Lower leg skin (tissue), 3 donors: ENCODE measurements around the gene KCTD5.

ENCODE experiments used
- POLR2A ChIP-seq, 2 donors: fragments of 450-650 bp; IDR thresholded peaks; one replicate each; pipeline ENCODE4 v1.6.1; 2016 to 2017; ENCODE audit warnings: antibody characterized with exemption in 2 of 2, mild to moderate bottlenecking in 1 of 2, moderate library complexity in 1 of 2
- TF ChIP-seq, protein P1 (sequence below), 3 donors: fragments of 450-650 bp; IDR thresholded peaks; one replicate each; pipeline ENCODE4 v1.5.1; 2016; ENCODE audit warnings: antibody characterized with exemption in 3 of 3, mild to moderate bottlenecking in 3 of 3, moderate library complexity in 2 of 3

DNA sequence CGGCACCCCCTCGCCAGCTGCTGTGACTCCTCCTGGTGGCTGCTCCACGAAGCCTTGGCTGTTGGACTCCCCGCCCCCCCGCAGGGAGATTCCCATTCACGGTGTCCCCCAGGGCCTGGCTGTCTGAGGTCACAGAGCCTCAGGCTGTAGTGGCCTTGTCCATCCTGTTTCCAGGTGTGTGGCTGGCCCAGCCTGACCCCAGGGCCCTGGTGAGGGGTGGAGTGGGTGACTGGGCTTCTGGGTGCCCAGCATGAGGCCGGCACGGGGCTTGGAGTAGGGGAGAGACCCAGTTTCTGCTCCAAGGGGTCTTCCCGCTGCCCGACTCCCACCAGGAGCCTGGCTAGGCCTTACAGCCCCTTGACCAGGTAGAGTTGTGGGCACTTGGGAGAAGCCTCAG, 27.3 kb downstream of the KCTD5 start:
- no peak for TF ChIP-seq POLR2A (IDR thresholded peaks at IDR 0.05)
- TF ChIP-seq, protein P1, sequence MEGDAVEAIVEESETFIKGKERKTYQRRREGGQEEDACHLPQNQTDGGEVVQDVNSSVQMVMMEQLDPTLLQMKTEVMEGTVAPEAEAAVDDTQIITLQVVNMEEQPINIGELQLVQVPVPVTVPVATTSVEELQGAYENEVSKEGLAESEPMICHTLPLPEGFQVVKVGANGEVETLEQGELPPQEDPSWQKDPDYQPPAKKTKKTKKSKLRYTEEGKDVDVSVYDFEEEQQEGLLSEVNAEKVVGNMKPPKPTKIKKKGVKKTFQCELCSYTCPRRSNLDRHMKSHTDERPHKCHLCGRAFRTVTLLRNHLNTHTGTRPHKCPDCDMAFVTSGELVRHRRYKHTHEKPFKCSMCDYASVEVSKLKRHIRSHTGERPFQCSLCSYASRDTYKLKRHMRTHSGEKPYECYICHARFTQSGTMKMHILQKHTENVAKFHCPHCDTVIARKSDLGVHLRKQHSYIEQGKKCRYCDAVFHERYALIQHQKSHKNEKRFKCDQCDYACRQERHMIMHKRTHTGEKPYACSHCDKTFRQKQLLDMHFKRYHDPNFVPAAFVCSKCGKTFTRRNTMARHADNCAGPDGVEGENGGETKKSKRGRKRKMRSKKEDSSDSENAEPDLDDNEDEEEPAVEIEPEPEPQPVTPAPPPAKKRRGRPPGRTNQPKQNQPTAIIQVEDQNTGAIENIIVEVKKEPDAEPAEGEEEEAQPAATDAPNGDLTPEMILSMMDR (IDR thresholded peaks at IDR 0.05): no peak
